Measurements from ENCODE around the gene PCCA. TPM values are rescaled to one million over a fixed set of nuclear protein-coding genes. Genes with fewer than 3 reads are reported as not detected.

The PCCA gene
- total RNA-seq, 4 donors from 2014 or later, result 24.8 to 122 (median 53.0) TPM

GRCh38 chr13:100347968-100348367 lies 259.1 kb downstream of the PCCA start:
- Histone ChIP-seq H3K4me3 (no peak overlapping the region), H3K36me3 (no peaks in the 10 kb centered on the region), H3K9me3 (no peaks in the 10 kb centered on the region), H3K4me1 (no peaks in the 10 kb centered on the region), H3K27me3 (no peaks in the 10 kb centered on the region), H3K27ac (no peak overlapping the region)
- DNase-seq, result no peak
- TF ChIP-seq POLR2A (IDR thresholded peaks at IDR 0.05), result no peak
- TF ChIP-seq, protein P1, sequence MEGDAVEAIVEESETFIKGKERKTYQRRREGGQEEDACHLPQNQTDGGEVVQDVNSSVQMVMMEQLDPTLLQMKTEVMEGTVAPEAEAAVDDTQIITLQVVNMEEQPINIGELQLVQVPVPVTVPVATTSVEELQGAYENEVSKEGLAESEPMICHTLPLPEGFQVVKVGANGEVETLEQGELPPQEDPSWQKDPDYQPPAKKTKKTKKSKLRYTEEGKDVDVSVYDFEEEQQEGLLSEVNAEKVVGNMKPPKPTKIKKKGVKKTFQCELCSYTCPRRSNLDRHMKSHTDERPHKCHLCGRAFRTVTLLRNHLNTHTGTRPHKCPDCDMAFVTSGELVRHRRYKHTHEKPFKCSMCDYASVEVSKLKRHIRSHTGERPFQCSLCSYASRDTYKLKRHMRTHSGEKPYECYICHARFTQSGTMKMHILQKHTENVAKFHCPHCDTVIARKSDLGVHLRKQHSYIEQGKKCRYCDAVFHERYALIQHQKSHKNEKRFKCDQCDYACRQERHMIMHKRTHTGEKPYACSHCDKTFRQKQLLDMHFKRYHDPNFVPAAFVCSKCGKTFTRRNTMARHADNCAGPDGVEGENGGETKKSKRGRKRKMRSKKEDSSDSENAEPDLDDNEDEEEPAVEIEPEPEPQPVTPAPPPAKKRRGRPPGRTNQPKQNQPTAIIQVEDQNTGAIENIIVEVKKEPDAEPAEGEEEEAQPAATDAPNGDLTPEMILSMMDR (IDR thresholded peaks at IDR 0.05), result no peak
- intact Hi-C loops (cut with DNase I; ENCODE audit: low total_unique reads), result no loop called here

GRCh38 chr13:100349594-100349993 lies 260.7 kb downstream of the PCCA start:
- no peak overlapping the region for H3K4me3 ChIP-seq
- DNase-seq, result no peak
- no peaks in the 10 kb centered on the region for H3K36me3 ChIP-seq
- intact Hi-C loops (cut with DNase I; ENCODE audit: low total_unique reads), result no loop called here
- no peaks in the 10 kb centered on the region for H3K27me3 ChIP-seq
- TF ChIP-seq, protein P1 (IDR thresholded peaks at IDR 0.05), result no peak
- TF ChIP-seq POLR2A (IDR thresholded peaks at IDR 0.05), result no peak
- H3K9me3 ChIP-seq, result no peaks in the 10 kb centered on the region
- H3K4me1 ChIP-seq, result no peaks in the 10 kb centered on the region
- H3K27ac ChIP-seq, result no peak overlapping the region

DNA sequence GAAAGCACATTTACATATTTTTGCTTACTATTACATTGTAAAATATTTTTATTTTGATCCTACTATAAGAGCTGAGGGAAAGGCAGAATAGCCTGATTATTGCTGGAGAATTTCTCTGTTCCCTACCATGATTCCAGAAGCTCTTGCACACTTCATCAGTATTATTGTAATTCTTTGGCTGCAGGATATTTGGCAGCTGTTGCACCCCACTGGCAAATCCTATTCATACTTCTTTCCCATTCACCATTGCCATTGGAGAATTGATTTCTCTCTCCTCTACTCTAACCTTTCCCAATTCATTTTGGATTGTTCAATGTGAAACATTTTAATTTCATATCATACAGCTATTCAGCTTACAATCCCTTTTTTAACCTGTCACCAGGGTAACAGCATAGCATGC lies 261.7 kb downstream of the PCCA start:
- no peaks in the 10 kb centered on the region for H3K36me3 ChIP-seq
- no peak overlapping the region for H3K4me3 ChIP-seq
- no peak overlapping the region for H3K27ac ChIP-seq
- DNase-seq, result no peak
- no peaks in the 10 kb centered on the region for H3K27me3 ChIP-seq
- TF ChIP-seq, protein P1 (IDR thresholded peaks at IDR 0.05), result no peak
- TF ChIP-seq POLR2A (IDR thresholded peaks at IDR 0.05), result no peak
- H3K9me3 ChIP-seq, result no peaks in the 10 kb centered on the region
- intact Hi-C loops (cut with DNase I; ENCODE audit: low total_unique reads), result no loop called here
- no peaks in the 10 kb centered on the region for H3K4me1 ChIP-seq

- TF ChIP-seq, protein P1 (IDR thresholded peaks at IDR 0.05), result no peak
- TF ChIP-seq POLR2A (IDR thresholded peaks at IDR 0.05), result no peak
- no peak for DNase-seq
Measured at GRCh38 chr13:100356426-100356825, 267.5 kb downstream of the PCCA start.

DNA sequence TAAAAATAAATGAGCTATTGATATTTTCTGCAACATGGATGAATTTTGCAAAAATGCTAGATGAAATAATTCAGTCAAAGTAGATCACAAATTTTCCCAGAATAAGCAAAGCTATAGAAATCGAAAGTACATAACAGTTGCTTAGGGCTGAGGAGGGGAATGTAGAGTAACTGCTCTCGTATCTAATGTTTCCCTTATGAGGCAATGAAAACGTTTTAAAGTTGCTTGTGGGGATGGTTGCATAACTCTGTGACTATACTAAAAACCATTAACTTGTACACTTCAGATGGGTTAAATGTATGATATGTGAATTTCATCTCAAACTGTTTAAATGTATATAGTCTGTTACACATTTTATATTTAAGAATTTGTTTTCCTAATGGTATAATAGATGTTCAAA lies 268.0 kb downstream of the PCCA start:
- H3K27ac ChIP-seq, result no peak overlapping the region
- no peak overlapping the region for H3K4me3 ChIP-seq
- no peaks in the 10 kb centered on the region for H3K36me3 ChIP-seq
- no peaks in the 10 kb centered on the region for H3K27me3 ChIP-seq
- H3K9me3 ChIP-seq, result no peaks in the 10 kb centered on the region
- intact Hi-C loops (cut with DNase I; ENCODE audit: low total_unique reads), result no loop called here
- no peaks in the 10 kb centered on the region for H3K4me1 ChIP-seq
- no peak for DNase-seq
- TF ChIP-seq POLR2A (IDR thresholded peaks at IDR 0.05), result no peak
- TF ChIP-seq, protein P1 (IDR thresholded peaks at IDR 0.05), result no peak

More at GRCh38 chr13:100356426-100356825, 267.5 kb downstream of the PCCA start:
- intact Hi-C loops (cut with DNase I; ENCODE audit: low total_unique reads), result no loop called here
- Histone ChIP-seq H3K4me1 (no peaks in the 10 kb centered on the region), H3K36me3 (no peaks in the 10 kb centered on the region), H3K27ac (no peak overlapping the region), H3K27me3 (no peaks in the 10 kb centered on the region), H3K4me3 (no peak overlapping the region), H3K9me3 (no peaks in the 10 kb centered on the region)
